GM12872 (cell line): ENCODE results near the gene ATXN3L.

ENCODE experiments used
- CTCF ChIP-seq: IDR thresholded peaks from 3 replicates; pipeline ENCODE4 v1.5.1; 2011; ENCODE audit warnings: low read depth, mild to moderate bottlenecking, low read length, moderate library complexity; ENCODE audit not compliant: insufficient read depth

Gene ATXN3L

GRCh38 chrX:13338996-13339515 lies 19.2 kb upstream of the ATXN3L start:
- TF ChIP-seq CTCF = no peak

- TF ChIP-seq CTCF = no peak
These were observed 14.6 kb upstream of the ATXN3L start for GRCh38 chrX:13334491-13334890.

GRCh38 chrX:13330446-13330845 lies 10.6 kb upstream of the ATXN3L start:
- TF ChIP-seq CTCF = no peak

GRCh38 chrX:13327666-13328065 lies 7.8 kb upstream of the ATXN3L start:
- TF ChIP-seq CTCF = no peak

- TF ChIP-seq CTCF = no peak
These were observed 3.4 kb upstream of the ATXN3L start for GRCh38 chrX:13323241-13323640.

- no peak for TF ChIP-seq CTCF
These were observed 2.5 kb downstream of the ATXN3L start for GRCh38 chrX:13317366-13317765.

- TF ChIP-seq CTCF = no peak
These were observed 8.3 kb downstream of the ATXN3L start for GRCh38 chrX:13311560-13311959.
